Umbilical cord (tissue), 2 donors: ENCODE measurements around the gene SYNPR. TPM values are rescaled to one million over a fixed set of nuclear protein-coding genes. Genes with fewer than 3 reads are reported as not detected.

Experiments
- DNase-seq: peaks from one replicate; pipeline ENCODE4 v3.0.0-alpha.2; 2015; ENCODE audit warnings: low spot score
- total RNA-seq: library from RNA; depleted of rRNA; stranded (reverse); fragments of >200 nt; gene quantifications from one replicate; pipeline ENCODE4 v1.2.3, GENCODE V29; 2014; ENCODE audit warnings: low replicate concordance; ENCODE audit not compliant: insufficient read depth

SYNPR gene
- total RNA-seq, 1 donor from 2014 or later = 9.9 TPM

- DNase-seq = no peak
These were observed 106.3 kb downstream of the SYNPR start for GRCh38 chr3:63384382-63384781.

GRCh38 chr3:63385629-63386028, 107.5 kb downstream of the SYNPR start:
- no peak for DNase-seq

GRCh38 chr3:63386568-63386967, 108.5 kb downstream of the SYNPR start:
- no peak for DNase-seq

- no peak for DNase-seq
These were observed 109.5 kb downstream of the SYNPR start for GRCh38 chr3:63387568-63387967.

GRCh38 chr3:63390710-63391230, 112.7 kb downstream of the SYNPR start:
- no peak for DNase-seq

GRCh38 chr3:63395960-63396359, 117.9 kb downstream of the SYNPR start:
- DNase-seq = no peak

GRCh38 chr3:63400246-63400860, 122.2 kb downstream of the SYNPR start:
- DNase-seq = no peak

GRCh38 chr3:63405882-63406281, 127.8 kb downstream of the SYNPR start:
- no peak for DNase-seq

- DNase-seq = no peak
These were observed 135.4 kb downstream of the SYNPR start for GRCh38 chr3:63413523-63413922.

GRCh38 chr3:63414607-63415006, 136.5 kb downstream of the SYNPR start:
- DNase-seq = no peak

- DNase-seq = no peak
These were observed 151.8 kb downstream of the SYNPR start for GRCh38 chr3:63429905-63430304.

- no peak for DNase-seq
These were observed 152.8 kb downstream of the SYNPR start for GRCh38 chr3:63430875-63431274.

- no peak for DNase-seq
These were observed 159.8 kb downstream of the SYNPR start for GRCh38 chr3:63437858-63438257.

- DNase-seq = no peak
These were observed 160.8 kb downstream of the SYNPR start for GRCh38 chr3:63438826-63439371.

- DNase-seq = no peak
These were observed 163.2 kb downstream of the SYNPR start for GRCh38 chr3:63441262-63441661.

- no peak for DNase-seq
These were observed 164.8 kb downstream of the SYNPR start for GRCh38 chr3:63442918-63443317.

- no peak for DNase-seq
These were observed 171.9 kb downstream of the SYNPR start for GRCh38 chr3:63450023-63450422.

GRCh38 chr3:63450634-63451363, 172.7 kb downstream of the SYNPR start:
- no peak for DNase-seq

- DNase-seq = no peak
These were observed 178.8 kb downstream of the SYNPR start for GRCh38 chr3:63456901-63457300.

- DNase-seq = no peak
These were observed 180.3 kb downstream of the SYNPR start for GRCh38 chr3:63458405-63458804.

GRCh38 chr3:63462732-63463131, 184.6 kb downstream of the SYNPR start:
- DNase-seq = no peak

- peak; percentile 10 for DNase-seq
These were observed 189.3 kb downstream of the SYNPR start for GRCh38 chr3:63467392-63467791.

GRCh38 chr3:63470745-63471144, 192.6 kb downstream of the SYNPR start:
- no peak for DNase-seq
